Gastroesophageal sphincter (tissue), 4 donors: ENCODE measurements around the gene PARD3. TPM values are rescaled to one million over a fixed set of nuclear protein-coding genes. Genes with fewer than 3 reads are reported as not detected.

Experiments
- ATAC-seq: fragments of 150-250 bp; one replicate; pipeline ENCODE4 v1.9.1; 2016; ENCODE audit warnings: mild to moderate bottlenecking, moderate library complexity
- H3K27ac ChIP-seq, 4 donors: fragments of 200-600 bp; sonication (generic) in 3 of 4; 1 replicate in 3 of 4; 2 replicates in 1 of 4; pipeline ENCODE4 v1.5.1; 2016 to 2019
- H3K27me3 ChIP-seq: fragments of 200-600 bp; sonication (generic); one replicate; pipeline ENCODE4 v1.5.1; 2019
- H3K36me3 ChIP-seq, 2 donors: fragments of 200-600 bp; sonication (generic); one replicate each; pipeline ENCODE4 v1.5.1; 2019; ENCODE audit warnings: control low read depth in 1 of 2
- H3K4me1 ChIP-seq, 3 donors: fragments of 200-600 bp; sonication (generic); 1 replicate in 2 of 3; 2 replicates in 1 of 3; pipeline ENCODE4 v1.5.1; 2016 to 2019; ENCODE audit warnings: control low read depth in 2 of 3
- H3K4me3 ChIP-seq, 2 donors: fragments of 200-600 bp; sonication (generic); one replicate each; pipeline ENCODE4 v1.5.1; 2019; ENCODE audit warnings: mild to moderate bottlenecking in 1 of 2, moderate library complexity in 1 of 2
- H3K9me3 ChIP-seq, 3 donors: fragments of 200-600 bp; sonication (generic); one replicate each; pipeline ENCODE4 v1.5.1; 2017 to 2019; ENCODE audit warnings: control low read depth in 2 of 3
- EP300 ChIP-seq: sonication (generic); formaldehyde crosslinking; IDR thresholded peaks from one replicate; pipeline ENCODE4 v1.6.1; 2017; ENCODE audit warnings: antibody characterized with exemption, mild to moderate bottlenecking
- POLR2A ChIP-seq, 2 donors: fragments of 450-650 bp; IDR thresholded peaks; one replicate each; pipeline ENCODE4 v1.6.1; 2017; ENCODE audit warnings: antibody characterized with exemption in 2 of 2, mild to moderate bottlenecking in 2 of 2, moderate library complexity in 1 of 2
- POLR2AphosphoS5 ChIP-seq: sonication (generic); formaldehyde crosslinking; IDR thresholded peaks from one replicate; pipeline ENCODE4 v1.6.1; 2017; ENCODE audit warnings: antibody characterized with exemption
- WGBS, 2 donors: methylation state at CpG; one replicate each; pipeline ENCODE4 v1.1.5; 2018; ENCODE audit warnings: low coverage in 1 of 2; 5-methylcytosine and 5-hydroxymethylcytosine counted together
- total RNA-seq, 4 donors: library from RNA; depleted of rRNA; stranded (reverse); fragments of >200 nt; gene quantifications; one replicate each; pipeline ENCODE4 v1.1.0, GENCODE V29; 2016
- TF ChIP-seq, protein P1 (sequence below), 4 experiments: fragments of 200-600 bp in 2 of 4; fragments of 450-650 bp in 2 of 4; sonication (generic) in 1 of 4; IDR thresholded peaks; one replicate each; pipeline ENCODE4 v1.5.1; 2017 to 2019; ENCODE audit warnings: antibody characterized with exemption in 4 of 4, mild to moderate bottlenecking in 2 of 4, moderate library complexity in 2 of 4

PARD3 gene
- total RNA-seq, 4 donors from 2014 or later = 101 to 127 (median 115) TPM

DNA sequence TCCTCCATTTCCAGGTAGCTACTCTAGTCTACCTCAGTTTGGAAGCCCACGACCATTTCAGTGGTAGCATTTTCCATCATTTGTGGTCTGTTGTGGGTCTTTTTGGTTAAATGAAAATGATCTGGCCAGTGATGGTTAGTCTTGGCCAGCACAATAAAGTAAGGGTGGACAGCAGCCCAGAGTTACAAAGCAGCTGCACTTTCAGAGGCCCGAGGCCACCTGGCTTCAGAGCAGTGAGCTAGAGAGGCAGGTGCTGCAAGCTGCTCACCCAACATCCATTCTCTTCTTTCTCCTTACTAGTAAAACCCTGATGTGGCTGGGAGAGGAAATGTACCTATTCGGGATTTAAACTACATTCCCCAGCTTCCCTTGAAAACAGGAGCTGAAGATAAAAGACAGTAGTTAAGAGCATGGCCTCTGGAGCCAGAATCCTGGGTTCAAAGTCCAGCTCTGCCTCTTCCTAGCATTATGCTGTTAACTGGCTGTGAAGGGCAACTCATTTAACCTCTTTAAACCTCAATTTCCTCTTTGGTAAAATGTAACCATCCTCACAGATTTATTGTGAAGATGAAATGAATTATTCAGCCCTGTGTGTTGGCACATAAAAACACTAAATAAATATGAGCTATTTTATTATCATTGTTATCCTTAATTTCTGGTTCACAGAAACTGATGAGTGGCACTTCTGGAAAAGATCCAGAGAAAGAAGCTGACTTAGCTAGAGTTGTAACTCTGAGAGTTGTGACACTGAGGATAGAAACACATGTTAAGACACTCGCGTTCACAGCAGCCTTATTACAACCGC is 517.4 kb downstream of the PARD3 start:
- ATAC-seq = no peak
- Histone ChIP-seq H3K4me3 (no peak overlapping the region), H3K27ac (no peak overlapping the region), H3K27me3 (no peaks in the 10 kb centered on the region), H3K36me3 (peaks cover 0 to 13% of the 10 kb centered on the region in 2 donors), H3K9me3 (no peaks in the 10 kb centered on the region), H3K4me1 (no peaks in the 10 kb centered on the region)
- 55 to 80% methylated on average over 4 to 5 of the region's 6 CpGs for WGBS, 2 donors
- no peak for TF ChIP-seq POLR2AphosphoS5
- TF ChIP-seq POLR2A (IDR thresholded peaks at IDR 0.05) = no peak
- TF ChIP-seq, protein P1, sequence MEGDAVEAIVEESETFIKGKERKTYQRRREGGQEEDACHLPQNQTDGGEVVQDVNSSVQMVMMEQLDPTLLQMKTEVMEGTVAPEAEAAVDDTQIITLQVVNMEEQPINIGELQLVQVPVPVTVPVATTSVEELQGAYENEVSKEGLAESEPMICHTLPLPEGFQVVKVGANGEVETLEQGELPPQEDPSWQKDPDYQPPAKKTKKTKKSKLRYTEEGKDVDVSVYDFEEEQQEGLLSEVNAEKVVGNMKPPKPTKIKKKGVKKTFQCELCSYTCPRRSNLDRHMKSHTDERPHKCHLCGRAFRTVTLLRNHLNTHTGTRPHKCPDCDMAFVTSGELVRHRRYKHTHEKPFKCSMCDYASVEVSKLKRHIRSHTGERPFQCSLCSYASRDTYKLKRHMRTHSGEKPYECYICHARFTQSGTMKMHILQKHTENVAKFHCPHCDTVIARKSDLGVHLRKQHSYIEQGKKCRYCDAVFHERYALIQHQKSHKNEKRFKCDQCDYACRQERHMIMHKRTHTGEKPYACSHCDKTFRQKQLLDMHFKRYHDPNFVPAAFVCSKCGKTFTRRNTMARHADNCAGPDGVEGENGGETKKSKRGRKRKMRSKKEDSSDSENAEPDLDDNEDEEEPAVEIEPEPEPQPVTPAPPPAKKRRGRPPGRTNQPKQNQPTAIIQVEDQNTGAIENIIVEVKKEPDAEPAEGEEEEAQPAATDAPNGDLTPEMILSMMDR (IDR thresholded peaks at IDR 0.05) = no peak
- TF ChIP-seq EP300 = no peak

DNA sequence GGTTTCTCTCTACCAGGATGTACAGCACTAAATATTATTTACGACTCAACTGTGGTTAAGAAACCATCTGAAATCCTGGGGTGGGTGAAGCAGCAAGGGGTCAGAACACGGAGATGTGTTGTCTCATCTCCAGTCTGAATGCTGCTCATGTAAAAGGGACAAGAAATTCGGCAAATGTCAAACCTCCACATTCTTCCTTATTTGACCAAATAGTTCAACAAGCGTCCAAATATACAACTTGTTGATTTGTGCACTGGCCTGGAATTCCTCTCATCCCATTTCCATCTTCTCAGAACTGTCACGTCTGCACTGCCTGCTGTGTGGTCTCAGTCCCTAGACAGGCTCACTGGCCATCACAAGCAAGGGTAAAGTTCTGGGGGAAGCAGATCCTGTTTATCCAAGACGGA is 520.0 kb downstream of the PARD3 start:
- H3K4me3 ChIP-seq = no peak overlapping the region
- WGBS, 2 donors = 82 to 86% methylated on average over 5 of the region's 6 CpGs
- H3K4me1 ChIP-seq = peaks cover 0 to 18% (median 0%) of the 10 kb centered on the region in 3 donors
- ATAC-seq = no peak
- TF ChIP-seq, protein P1 (IDR thresholded peaks at IDR 0.05) = no peak
- TF ChIP-seq EP300 (no peak), POLR2A (IDR thresholded peaks at IDR 0.05) (no peak)
- H3K27ac ChIP-seq = no peak overlapping the region
- no peaks in the 10 kb centered on the region for H3K27me3 ChIP-seq
- H3K36me3 ChIP-seq = no peaks in the 10 kb centered on the region
- H3K9me3 ChIP-seq = no peaks in the 10 kb centered on the region

DNA sequence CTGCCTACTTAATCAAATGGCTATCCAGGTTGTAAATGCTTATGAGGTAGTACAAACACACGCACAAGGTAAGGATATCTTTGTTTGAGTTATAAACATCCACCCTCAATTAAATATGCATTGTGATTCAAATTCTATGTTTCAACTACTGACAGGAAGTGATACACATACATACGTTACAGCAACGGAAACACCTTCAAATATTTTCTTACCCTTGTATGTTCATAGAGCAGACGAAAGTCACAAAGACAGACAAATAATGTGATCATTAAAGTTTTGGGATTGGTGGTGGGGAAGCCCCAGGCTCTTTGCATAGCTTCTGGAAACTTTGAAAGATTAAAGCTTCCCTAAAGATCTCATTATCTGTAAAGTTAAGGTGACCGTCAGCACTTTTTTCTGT is 521.0 kb downstream of the PARD3 start:
- Histone ChIP-seq H3K27me3 (no peaks in the 10 kb centered on the region), H3K9me3 (no peaks in the 10 kb centered on the region), H3K36me3 (no peaks in the 10 kb centered on the region), H3K27ac (no peak overlapping the region), H3K4me3 (no peak overlapping the region), H3K4me1 (peaks cover 0 to 18% (median 0%) of the 10 kb centered on the region in 3 donors)
- ATAC-seq = no peak
- TF ChIP-seq EP300 (no peak), POLR2AphosphoS5 (no peak), POLR2A (IDR thresholded peaks at IDR 0.05) (no peak)
- TF ChIP-seq, protein P1 (IDR thresholded peaks at IDR 0.05) = no peak
- WGBS, 2 donors = 90 to 93% methylated on average over 5 of the region's 5 CpGs

DNA sequence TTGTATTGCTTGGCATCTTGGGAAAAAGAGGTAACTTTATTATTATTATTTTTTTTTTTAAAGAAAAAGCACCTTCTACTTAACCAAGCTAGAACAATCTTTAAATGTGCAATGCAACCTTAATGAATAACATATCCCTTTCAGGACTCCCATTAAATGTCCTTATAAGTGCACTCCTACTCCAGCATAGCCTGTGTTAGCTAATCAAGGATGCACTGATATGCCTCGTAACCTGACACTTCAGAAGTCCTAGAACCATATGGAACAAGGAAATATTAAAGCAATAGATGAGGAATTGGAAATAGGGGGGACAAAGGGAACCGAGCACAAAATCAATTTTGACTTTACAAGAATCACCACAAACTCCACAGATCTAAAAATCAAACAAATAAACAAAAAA is 522.4 kb downstream of the PARD3 start:
- ATAC-seq = no peak
- WGBS, 2 donors = 85 to 92% methylated on average over 2 of the region's 2 CpGs
- H3K9me3 ChIP-seq = no peaks in the 10 kb centered on the region
- H3K27me3 ChIP-seq = no peaks in the 10 kb centered on the region
- H3K36me3 ChIP-seq = no peaks in the 10 kb centered on the region
- no peak for TF ChIP-seq POLR2AphosphoS5
- TF ChIP-seq, protein P1 (IDR thresholded peaks at IDR 0.05) = no peak
- H3K27ac ChIP-seq = no peak overlapping the region
- no peak overlapping the region for H3K4me3 ChIP-seq
- peaks cover 0 to 18% (median 0%) of the 10 kb centered on the region in 3 donors for H3K4me1 ChIP-seq

DNA sequence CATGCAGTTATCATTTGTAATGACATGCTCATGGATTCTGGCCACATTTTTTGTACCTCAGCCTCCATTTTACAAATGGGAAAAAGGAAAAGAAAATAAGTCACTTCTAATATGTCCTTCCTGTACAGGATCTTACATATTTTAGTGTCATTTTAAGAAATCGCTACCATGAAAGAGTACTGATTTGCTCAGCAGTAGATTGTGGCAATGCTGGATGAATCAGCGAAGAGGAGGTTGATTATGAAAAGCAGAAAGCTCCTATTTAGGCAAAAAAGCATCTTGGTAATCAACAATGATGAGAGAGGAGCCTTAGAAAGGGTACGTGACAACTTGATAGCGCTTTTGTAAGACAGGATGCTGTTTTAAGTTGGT is 522.9 kb downstream of the PARD3 start:
- no peak overlapping the region for H3K27ac ChIP-seq

More for the DNA sequence above, 522.9 kb downstream of the PARD3 start:
- no peak for ATAC-seq
- no peak overlapping the region for H3K4me3 ChIP-seq
- peaks cover 0 to 18% (median 0%) of the 10 kb centered on the region in 3 donors for H3K4me1 ChIP-seq
- H3K27me3 ChIP-seq = no peaks in the 10 kb centered on the region
- no peaks in the 10 kb centered on the region for H3K36me3 ChIP-seq
- no peak for TF ChIP-seq POLR2AphosphoS5
- TF ChIP-seq, protein P1 (IDR thresholded peaks at IDR 0.05) = no peak
- 75 to 76% methylated on average over 4 of the region's 4 CpGs for WGBS, 2 donors
- H3K9me3 ChIP-seq = no peaks in the 10 kb centered on the region
